Fibroblast of the aortic adventitia (primary cell): ENCODE data around the gene PACRG. TPM values are rescaled to one million over a fixed set of nuclear protein-coding genes. Genes with fewer than 3 reads are reported as not detected.

Source experiments
- DNase-seq: peaks from one replicate; pipeline ENCODE4 v3.0.0-alpha.2; 2010; ENCODE audit warnings: low read depth
- H3K4me3 ChIP-seq: 2 replicates; pipeline ENCODE4 v1.5.1; 2011; ENCODE audit warnings: low read depth, mild to moderate bottlenecking, control low read depth, low read length, moderate library complexity
- total RNA-seq: library from RNA; depleted of rRNA; stranded (reverse); fragments of >200 nt; gene quantifications from 2 replicates; pipeline ENCODE4 v1.2.3, GENCODE V29; 2012; ENCODE audit warnings: low replicate concordance
- TF ChIP-seq, protein P1 (sequence below): IDR thresholded peaks from 2 replicates; pipeline ENCODE4 v1.5.1; 2011; ENCODE audit warnings: mild to moderate bottlenecking, low read length, control low read depth, inconsistent platforms; ENCODE audit not compliant: insufficient read depth

Gene PACRG
- total RNA-seq, 1 donor, result 0.63 TPM

GRCh38 chr6:163325390-163325784 lies 597.6 kb downstream of the PACRG start:
- H3K4me3 ChIP-seq, result no peak overlapping the region
- TF ChIP-seq, protein P1, sequence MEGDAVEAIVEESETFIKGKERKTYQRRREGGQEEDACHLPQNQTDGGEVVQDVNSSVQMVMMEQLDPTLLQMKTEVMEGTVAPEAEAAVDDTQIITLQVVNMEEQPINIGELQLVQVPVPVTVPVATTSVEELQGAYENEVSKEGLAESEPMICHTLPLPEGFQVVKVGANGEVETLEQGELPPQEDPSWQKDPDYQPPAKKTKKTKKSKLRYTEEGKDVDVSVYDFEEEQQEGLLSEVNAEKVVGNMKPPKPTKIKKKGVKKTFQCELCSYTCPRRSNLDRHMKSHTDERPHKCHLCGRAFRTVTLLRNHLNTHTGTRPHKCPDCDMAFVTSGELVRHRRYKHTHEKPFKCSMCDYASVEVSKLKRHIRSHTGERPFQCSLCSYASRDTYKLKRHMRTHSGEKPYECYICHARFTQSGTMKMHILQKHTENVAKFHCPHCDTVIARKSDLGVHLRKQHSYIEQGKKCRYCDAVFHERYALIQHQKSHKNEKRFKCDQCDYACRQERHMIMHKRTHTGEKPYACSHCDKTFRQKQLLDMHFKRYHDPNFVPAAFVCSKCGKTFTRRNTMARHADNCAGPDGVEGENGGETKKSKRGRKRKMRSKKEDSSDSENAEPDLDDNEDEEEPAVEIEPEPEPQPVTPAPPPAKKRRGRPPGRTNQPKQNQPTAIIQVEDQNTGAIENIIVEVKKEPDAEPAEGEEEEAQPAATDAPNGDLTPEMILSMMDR, result no peak
- DNase-seq, result no peak

DNA sequence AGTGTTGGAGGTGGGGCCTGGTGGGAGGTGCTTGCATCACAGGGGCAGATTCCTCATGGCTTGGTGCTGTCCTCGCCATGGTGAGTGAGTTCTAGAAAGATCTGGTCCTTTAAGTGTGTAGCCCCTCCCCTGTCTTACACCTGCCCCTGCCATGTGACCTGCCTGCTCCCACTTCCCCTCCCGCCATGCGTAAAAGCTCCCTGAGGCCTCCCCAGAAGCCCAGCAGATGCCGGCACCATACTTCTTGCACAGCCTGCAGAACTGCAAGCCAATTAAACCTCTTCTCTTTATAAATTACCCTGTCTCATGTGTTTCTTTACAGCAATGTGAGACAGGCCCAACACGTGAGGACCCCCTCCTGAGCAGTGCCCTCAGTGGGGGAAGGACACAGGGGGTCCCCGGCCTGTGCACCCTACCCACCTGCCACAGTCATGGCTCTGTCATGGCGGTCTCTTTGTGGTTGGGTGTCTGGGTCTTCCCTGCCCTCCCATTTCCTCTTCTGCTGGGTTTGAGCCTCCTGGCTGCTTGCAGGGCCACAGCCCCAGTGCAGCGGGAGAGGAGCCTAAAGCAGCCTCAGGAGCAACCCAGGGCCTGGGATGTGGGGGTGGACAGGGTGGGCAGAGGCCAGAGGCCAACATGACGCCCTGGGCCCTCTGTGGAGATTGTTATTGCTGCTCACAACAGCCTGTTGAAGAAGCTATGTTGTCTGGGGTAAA lies 599.5 kb downstream of the PACRG start:
- DNase-seq, result no peak
- TF ChIP-seq, protein P1, result no peak
- no peak overlapping the region for H3K4me3 ChIP-seq

DNA sequence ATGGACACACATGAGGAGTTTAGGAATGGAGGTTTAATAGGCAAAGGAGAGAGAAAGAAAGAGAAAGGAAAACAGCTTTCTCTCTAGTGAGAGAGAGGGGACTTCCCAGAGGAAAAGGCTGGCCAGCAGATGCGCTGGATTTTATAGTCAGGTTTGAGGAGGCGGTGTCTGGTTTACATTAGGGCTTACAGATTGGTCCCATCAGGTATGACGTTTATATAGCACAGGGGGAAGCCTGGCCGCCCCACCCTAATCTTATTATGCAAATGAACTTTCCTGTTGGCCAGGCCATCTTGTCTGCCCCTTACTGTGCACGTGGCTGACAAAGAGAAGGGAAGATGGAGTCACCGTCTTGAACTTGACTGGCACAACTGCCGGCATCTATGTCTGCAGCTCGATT lies 600.1 kb downstream of the PACRG start:
- TF ChIP-seq, protein P1, result no peak
- DNase-seq, result no peak
- H3K4me3 ChIP-seq, result no peak overlapping the region

- H3K4me3 ChIP-seq, result no peak overlapping the region
- TF ChIP-seq, protein P1, result no peak
- no peak for DNase-seq
Observed at GRCh38 chr6:163328411-163328810, 600.6 kb downstream of the PACRG start.

GRCh38 chr6:163329991-163330390 lies 602.2 kb downstream of the PACRG start:
- no peak for DNase-seq
- TF ChIP-seq, protein P1, result no peak
- H3K4me3 ChIP-seq, result no peak overlapping the region

DNA sequence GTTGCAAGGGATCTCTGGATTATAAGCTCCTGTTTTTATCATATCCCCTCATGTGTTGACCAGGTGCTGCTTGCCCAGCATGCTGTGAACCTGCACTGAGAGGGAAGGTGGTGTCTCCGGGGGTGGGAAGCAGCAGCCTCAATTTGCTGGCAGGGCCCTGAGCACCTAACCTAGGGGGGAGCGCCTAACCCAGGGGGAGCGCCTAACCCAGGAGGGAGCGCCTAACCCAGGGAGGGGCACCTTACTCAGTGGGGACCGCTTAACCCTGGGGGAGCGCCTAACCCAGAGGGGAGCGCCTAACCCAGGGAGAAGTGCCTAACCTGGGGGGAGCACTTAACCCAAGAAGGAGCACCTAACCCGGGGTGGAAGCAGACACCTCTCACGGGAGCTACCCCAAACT lies 603.5 kb downstream of the PACRG start:
- TF ChIP-seq, protein P1, result no peak
- no peak for DNase-seq
- H3K4me3 ChIP-seq, result no peak overlapping the region

GRCh38 chr6:163332575-163332974 lies 604.8 kb downstream of the PACRG start:
- TF ChIP-seq, protein P1, result no peak
- no peak for DNase-seq
- no peak overlapping the region for H3K4me3 ChIP-seq
